ENCODE data around the gene PCBP3. TPM values are rescaled to one million over a fixed set of nuclear protein-coding genes. Genes with fewer than 3 reads are reported as not detected.

Gene PCBP3
- total and polyA plus RNA-seq, 2 donors (not counting 3 experiments of a cell fraction or from before 2014, with no cell fraction given): 0.06 to 1.1 TPM

DNA sequence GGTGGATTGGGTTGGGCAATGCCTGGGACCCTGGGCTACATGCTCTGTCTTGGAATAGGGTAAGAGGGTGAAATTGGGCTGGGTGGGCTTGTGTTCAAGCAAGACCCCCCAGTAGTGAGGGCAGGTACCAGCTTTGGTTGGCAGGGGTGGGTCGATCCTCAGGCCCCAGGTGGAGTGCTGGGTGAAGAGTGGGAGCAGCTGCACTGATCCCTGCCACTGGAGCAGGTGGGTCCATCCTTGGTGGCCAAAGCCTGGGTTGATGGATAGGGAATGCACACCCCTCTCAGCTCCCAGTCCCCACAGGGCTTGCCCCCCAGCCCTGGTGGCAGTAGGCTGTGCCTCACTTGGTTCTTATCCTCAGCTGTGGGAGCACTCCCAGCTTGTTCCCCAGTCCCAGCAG is 135.2 kb downstream of the PCBP3 start:
- dilution Hi-C loops (cut with MboI; ENCODE audit: extremely low pct_ligation_motif_present, low sequenced_read_pairs): no loop called here
- no TSS peak for BruUV-seq (replicated peaks)
- no peaks in the 10 kb centered on the region for H3K4me1 ChIP-seq (ENCODE audit: control insufficient read depth, extremely low read depth, insufficient read depth, low read length)
- H3K9me3 ChIP-seq (replicated peaks; ENCODE audit: control insufficient read depth, insufficient read depth, low read length): no peaks in the 10 kb centered on the region
- peaks cover 2% of the 10 kb centered on the region in 2 experiments for H3K27me3 ChIP-seq (ENCODE audit: control insufficient read depth in 2 of 2, insufficient read depth in 2 of 2, low read length in 2 of 2)
- no peak overlapping the region for H2AFZ ChIP-seq (ENCODE audit: low read depth, low read length)
- no peaks in the 10 kb centered on the region for H3K9me1 ChIP-seq (replicated peaks; ENCODE audit: control insufficient read depth, extremely low read depth, insufficient read depth, low read length)
- intact Hi-C loops (cut with micrococcal nuclease): no loop called here
- ChIA-PET POLR2A (no interaction called here), CTCF (interaction anchor here (0.6 kb wide), 1 partner anchor 26 kb away, joined by 3 read pairs; no protein-coding TSS in a partner anchor)
- no peak overlapping the region for H3K9ac ChIP-seq (replicated peaks; ENCODE audit: extremely low read depth, insufficient read depth, low read length)
- DNase-seq (ENCODE audit: low read depth, low spot score): no peak
- H3K27ac ChIP-seq (ENCODE audit: insufficient read depth, low read depth, low read length): no peak overlapping the region
- H3K36me3 ChIP-seq (ENCODE audit: control insufficient read depth in 2 of 2, extremely low read depth in 1 of 2, insufficient read depth in 2 of 2, low read length in 2 of 2): no peaks in the 10 kb centered on the region
- no peak overlapping the region for H3K4me2 ChIP-seq (ENCODE audit: insufficient read depth, low read length)
- no peak for FAIRE-seq
- H3K79me2 ChIP-seq (ENCODE audit: control insufficient read depth, insufficient read depth, low read length): no peaks in the 10 kb centered on the region
- no peaks in the 10 kb centered on the region for H4K20me1 ChIP-seq (replicated peaks; ENCODE audit: control insufficient read depth, extremely low read depth, insufficient read depth, low read length)
- TF ChIP-seq POLR2AphosphoS5 (IDR thresholded peaks at IDR 0.05; ENCODE audit: insufficient read depth, low read depth, low read length) (no peak), EZH2 (IDR thresholded peaks at IDR 0.05; ENCODE audit: borderline replicate concordance, low read depth, low read length, severe bottlenecking) (no peak), FOS (IDR thresholded peaks at IDR 0.05; ENCODE audit: borderline replicate concordance, insufficient read depth, low read length) (no peak), GATA2 (IDR thresholded peaks at IDR 0.05; ENCODE audit: insufficient read depth, insufficient read length, low read depth, low read length) (no peak), JUN (IDR thresholded peaks at IDR 0.05; ENCODE audit: borderline replicate concordance, insufficient read depth, insufficient read length, low read depth) (no peak), POLR2A (IDR thresholded peaks at IDR 0.05; ENCODE audit: low read depth, low read length) (no peak), MYC (IDR thresholded peaks at IDR 0.05; ENCODE audit: low read depth, low read length) (no peak)
- TF ChIP-seq, protein P1, sequence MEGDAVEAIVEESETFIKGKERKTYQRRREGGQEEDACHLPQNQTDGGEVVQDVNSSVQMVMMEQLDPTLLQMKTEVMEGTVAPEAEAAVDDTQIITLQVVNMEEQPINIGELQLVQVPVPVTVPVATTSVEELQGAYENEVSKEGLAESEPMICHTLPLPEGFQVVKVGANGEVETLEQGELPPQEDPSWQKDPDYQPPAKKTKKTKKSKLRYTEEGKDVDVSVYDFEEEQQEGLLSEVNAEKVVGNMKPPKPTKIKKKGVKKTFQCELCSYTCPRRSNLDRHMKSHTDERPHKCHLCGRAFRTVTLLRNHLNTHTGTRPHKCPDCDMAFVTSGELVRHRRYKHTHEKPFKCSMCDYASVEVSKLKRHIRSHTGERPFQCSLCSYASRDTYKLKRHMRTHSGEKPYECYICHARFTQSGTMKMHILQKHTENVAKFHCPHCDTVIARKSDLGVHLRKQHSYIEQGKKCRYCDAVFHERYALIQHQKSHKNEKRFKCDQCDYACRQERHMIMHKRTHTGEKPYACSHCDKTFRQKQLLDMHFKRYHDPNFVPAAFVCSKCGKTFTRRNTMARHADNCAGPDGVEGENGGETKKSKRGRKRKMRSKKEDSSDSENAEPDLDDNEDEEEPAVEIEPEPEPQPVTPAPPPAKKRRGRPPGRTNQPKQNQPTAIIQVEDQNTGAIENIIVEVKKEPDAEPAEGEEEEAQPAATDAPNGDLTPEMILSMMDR (IDR thresholded peaks at IDR 0.05; ENCODE audit: extremely low read depth in 1 of 2, insufficient read depth in 1 of 2, low read depth in 1 of 2, low read length in 2 of 2): no peak
- TF ChIP-seq, protein P2, sequence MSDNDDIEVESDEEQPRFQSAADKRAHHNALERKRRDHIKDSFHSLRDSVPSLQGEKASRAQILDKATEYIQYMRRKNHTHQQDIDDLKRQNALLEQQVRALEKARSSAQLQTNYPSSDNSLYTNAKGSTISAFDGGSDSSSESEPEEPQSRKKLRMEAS (IDR thresholded peaks at IDR 0.05; ENCODE audit: insufficient read depth, insufficient read length): no peak
- H3K4me3 ChIP-seq (replicated peaks in 1 of 3; ENCODE audit: insufficient read depth in 1 of 3, low read depth in 1 of 3, low read length in 3 of 3): no peak overlapping the region

All from endothelial cell of umbilical vein (primary cell).